DOHH2 (cell line): ENCODE data around the gene MAP2K5.

Experiments used
- H3F3A ChIP-seq: fragments of 200-600 bp; sonication (generic), shearing (Covaris generic); 2 replicates; pipeline ENCODE4 v1.6.0; 2016; ENCODE audit warnings: antibody characterized with exemption, mild to moderate bottlenecking; ENCODE audit not compliant: control insufficient read depth, insufficient read depth
- H3K27ac ChIP-seq: fragments of 200-600 bp; sonication (generic); 2 replicates; pipeline ENCODE4 v1.5.1; 2014; ENCODE audit warnings: low read depth, mild to moderate bottlenecking, low read length, moderate library complexity
- H3K27me3 ChIP-seq: fragments of 200-600 bp; sonication (generic); 2 replicates; pipeline ENCODE4 v1.6.1; 2014; ENCODE audit warnings: mild to moderate bottlenecking, low read length, mixed read lengths; ENCODE audit not compliant: control insufficient read depth
- H3K36me3 ChIP-seq: fragments of 200-600 bp; sonication (generic); 2 replicates; pipeline ENCODE4 v1.6.1; 2014; ENCODE audit warnings: mild to moderate bottlenecking, low read length, moderate library complexity, mixed read lengths; ENCODE audit not compliant: control insufficient read depth
- H3K4me1 ChIP-seq: fragments of 200-600 bp; sonication (generic); 2 replicates; pipeline ENCODE4 v1.6.1; 2014; ENCODE audit warnings: mild to moderate bottlenecking, low read length, mixed read lengths; ENCODE audit not compliant: control insufficient read depth
- H3K4me2 ChIP-seq: fragments of 200-600 bp; sonication (generic); 2 replicates; pipeline ENCODE4 v1.6.0; 2014; ENCODE audit warnings: mild to moderate bottlenecking, low read length, moderate library complexity
- H3K4me3 ChIP-seq: fragments of 200-600 bp; sonication (generic); 2 replicates; pipeline ENCODE4 v1.5.1; 2014; ENCODE audit warnings: mild to moderate bottlenecking, low read length, mixed read lengths
- H3K79me2 ChIP-seq: fragments of 200-600 bp; sonication (generic); 2 replicates; pipeline ENCODE4 v1.6.1; 2014; ENCODE audit warnings: mild to moderate bottlenecking, low read length, mixed read lengths; ENCODE audit not compliant: control insufficient read depth
- H3K9me2 ChIP-seq: fragments of 200-600 bp; sonication (generic); replicated peaks from 2 replicates; pipeline ENCODE4 v1.6.1; 2014; ENCODE audit warnings: mild to moderate bottlenecking, low read length, mixed read lengths; ENCODE audit not compliant: control insufficient read depth
- H3K9me3 ChIP-seq: fragments of 200-600 bp; sonication (generic); 2 replicates; pipeline ENCODE4 v1.6.1; 2014; ENCODE audit warnings: antibody characterized with exemption, low read length, mixed read lengths; ENCODE audit not compliant: control insufficient read depth, insufficient read depth
- H4K20me1 ChIP-seq: fragments of 200-600 bp; sonication (generic); 2 replicates; pipeline ENCODE4 v1.6.0; 2014; ENCODE audit warnings: low read depth, mild to moderate bottlenecking, antibody characterized with exemption, low read length, moderate library complexity; ENCODE audit not compliant: control insufficient read depth, insufficient read depth
- EZH2phosphoT487 ChIP-seq: fragments of 200-600 bp; sonication (generic); IDR thresholded peaks from 2 replicates; pipeline ENCODE4 v1.6.1; 2017; ENCODE audit warnings: borderline replicate concordance, mild to moderate bottlenecking, antibody characterized with exemption, low read length, moderate library complexity, mixed read lengths
- TF ChIP-seq, protein P1 (sequence below): fragments of 200-600 bp; sonication (generic); IDR thresholded peaks from one replicate; pipeline ENCODE4 v1.5.1; 2014; ENCODE audit warnings: antibody characterized with exemption, mild to moderate bottlenecking, low read depth, low read length; ENCODE audit not compliant: poor library complexity, severe bottlenecking

The MAP2K5 gene

DNA sequence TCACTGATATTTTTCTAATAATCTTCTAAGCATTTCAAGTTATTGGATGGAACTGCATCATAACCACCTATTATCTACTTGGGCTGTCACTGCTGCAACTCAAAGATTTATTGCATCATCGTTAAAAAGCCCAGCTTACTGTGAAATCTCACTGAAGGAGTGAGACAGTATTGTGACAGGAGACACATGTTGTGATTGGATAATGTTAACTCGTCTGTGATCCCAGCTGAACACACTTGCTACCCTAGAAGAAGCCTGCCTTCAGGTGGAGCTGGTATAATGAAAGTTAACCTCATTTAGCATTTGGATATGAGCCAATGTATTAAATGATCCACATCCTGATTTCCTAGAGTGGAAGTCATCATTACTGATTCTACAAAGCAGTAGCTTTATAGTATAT, 138.1 kb downstream of the MAP2K5 start:
- H3K9me3 ChIP-seq = peaks cover 15% of the 10 kb centered on the region; the same call in 1 of the 2 replicates
- peaks cover 6% of the 10 kb centered on the region for H3K4me1 ChIP-seq
- no peak overlapping the region for H3K27ac ChIP-seq

DNA sequence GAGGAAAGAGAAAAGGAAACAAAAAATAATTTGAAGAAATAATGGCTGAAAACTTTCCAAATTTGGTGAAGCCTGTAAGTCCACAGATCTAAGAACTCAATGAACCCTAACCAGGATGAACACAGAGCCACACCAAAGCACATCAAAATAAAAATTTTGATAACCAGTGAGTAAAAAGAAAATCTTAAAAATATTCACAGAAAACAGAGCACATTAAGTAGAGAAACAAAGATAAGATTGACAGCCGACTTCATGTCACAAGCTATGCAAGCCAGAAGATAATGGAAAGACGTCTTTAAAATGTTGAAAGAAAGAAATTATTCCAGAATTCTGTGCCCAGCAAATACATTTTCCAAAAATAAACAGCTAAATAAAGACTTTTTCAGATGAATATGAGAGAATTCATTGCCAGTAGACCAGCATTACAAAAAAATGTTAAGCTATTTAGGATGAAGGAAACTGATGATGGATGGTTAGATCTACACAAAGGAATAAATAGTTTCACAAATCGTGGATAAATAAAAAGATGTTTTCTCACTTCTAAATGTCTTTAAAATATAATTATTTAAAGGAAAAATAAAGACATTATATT, 142.6 kb downstream of the MAP2K5 start:
- Histone ChIP-seq H3K27me3 (no peaks in the 10 kb centered on the region), H3K79me2 (no peaks in the 10 kb centered on the region), H3K4me3 (no peak overlapping the region), H3K36me3 (no peaks in the 10 kb centered on the region), H3K27ac (no peak overlapping the region), H3K9me3 (peaks cover 20% of the 10 kb centered on the region; the same call in 1 of the 2 replicates), H3K9me2 (no peaks in the 10 kb centered on the region), H4K20me1 (no peaks in the 10 kb centered on the region), H3K4me2 (no peak overlapping the region), H3K4me1 (peaks cover 6% of the 10 kb centered on the region), H3F3A (no peaks in the 10 kb centered on the region)
- TF ChIP-seq, protein P1, sequence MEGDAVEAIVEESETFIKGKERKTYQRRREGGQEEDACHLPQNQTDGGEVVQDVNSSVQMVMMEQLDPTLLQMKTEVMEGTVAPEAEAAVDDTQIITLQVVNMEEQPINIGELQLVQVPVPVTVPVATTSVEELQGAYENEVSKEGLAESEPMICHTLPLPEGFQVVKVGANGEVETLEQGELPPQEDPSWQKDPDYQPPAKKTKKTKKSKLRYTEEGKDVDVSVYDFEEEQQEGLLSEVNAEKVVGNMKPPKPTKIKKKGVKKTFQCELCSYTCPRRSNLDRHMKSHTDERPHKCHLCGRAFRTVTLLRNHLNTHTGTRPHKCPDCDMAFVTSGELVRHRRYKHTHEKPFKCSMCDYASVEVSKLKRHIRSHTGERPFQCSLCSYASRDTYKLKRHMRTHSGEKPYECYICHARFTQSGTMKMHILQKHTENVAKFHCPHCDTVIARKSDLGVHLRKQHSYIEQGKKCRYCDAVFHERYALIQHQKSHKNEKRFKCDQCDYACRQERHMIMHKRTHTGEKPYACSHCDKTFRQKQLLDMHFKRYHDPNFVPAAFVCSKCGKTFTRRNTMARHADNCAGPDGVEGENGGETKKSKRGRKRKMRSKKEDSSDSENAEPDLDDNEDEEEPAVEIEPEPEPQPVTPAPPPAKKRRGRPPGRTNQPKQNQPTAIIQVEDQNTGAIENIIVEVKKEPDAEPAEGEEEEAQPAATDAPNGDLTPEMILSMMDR = no peak
- TF ChIP-seq EZH2phosphoT487 = no peak

More for the DNA sequence above, 138.1 kb downstream of the MAP2K5 start:
- Histone ChIP-seq H3K79me2 (no peaks in the 10 kb centered on the region), H3K36me3 (no peaks in the 10 kb centered on the region), H4K20me1 (no peaks in the 10 kb centered on the region), H3F3A (no peaks in the 10 kb centered on the region), H3K9me2 (no peaks in the 10 kb centered on the region), H3K27me3 (no peaks in the 10 kb centered on the region), H3K4me3 (no peak overlapping the region), H3K4me2 (no peak overlapping the region)
- TF ChIP-seq, protein P1 = no peak
- TF ChIP-seq EZH2phosphoT487 = no peak

DNA sequence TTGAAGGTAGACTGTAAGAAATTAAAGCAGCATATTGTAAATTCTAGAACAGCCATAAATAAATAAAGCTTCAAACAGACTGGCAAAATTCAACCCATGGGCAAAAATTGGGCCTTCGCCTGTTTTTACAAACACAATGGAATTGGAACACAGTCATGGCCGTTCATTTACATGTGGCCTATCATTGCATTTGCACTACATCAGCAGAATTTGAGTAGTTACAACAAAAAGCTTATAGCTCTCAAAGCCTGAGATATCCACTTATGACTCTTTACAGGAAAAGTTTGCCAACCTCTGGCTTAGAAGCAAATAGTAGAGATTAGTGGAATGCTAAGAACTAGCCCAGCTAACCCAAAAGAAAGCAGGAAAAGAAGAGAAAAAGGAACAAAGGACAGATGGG, 143.2 kb downstream of the MAP2K5 start:
- TF ChIP-seq, protein P1 = no peak
- TF ChIP-seq EZH2phosphoT487 = no peak
- H3K4me2 ChIP-seq = no peak overlapping the region

More for the DNA sequence above, 143.2 kb downstream of the MAP2K5 start:
- Histone ChIP-seq H3K27ac (no peak overlapping the region), H3K36me3 (no peaks in the 10 kb centered on the region), H3K4me3 (no peak overlapping the region), H3K4me1 (peaks cover 3% of the 10 kb centered on the region), H3K9me2 (no peaks in the 10 kb centered on the region), H3F3A (no peaks in the 10 kb centered on the region), H4K20me1 (no peaks in the 10 kb centered on the region), H3K27me3 (no peaks in the 10 kb centered on the region), H3K79me2 (no peaks in the 10 kb centered on the region), H3K9me3 (peaks cover 20% of the 10 kb centered on the region; the same call in 1 of the 2 replicates)
